Lower leg skin (tissue), 3 donors: ENCODE data around the gene SPATA13.

Experiments
- CTCF ChIP-seq, 3 donors: fragments of 450-650 bp; IDR thresholded peaks; one replicate each; pipeline ENCODE4 v1.5.1; 2016; ENCODE audit warnings: antibody characterized with exemption in 3 of 3, mild to moderate bottlenecking in 3 of 3, moderate library complexity in 2 of 3
- POLR2A ChIP-seq, 2 donors: fragments of 450-650 bp; IDR thresholded peaks; one replicate each; pipeline ENCODE4 v1.6.1; 2016 to 2017; ENCODE audit warnings: antibody characterized with exemption in 2 of 2, mild to moderate bottlenecking in 1 of 2, moderate library complexity in 1 of 2

GRCh38 chr13:24348797-24349515 lies 188.4 kb downstream of the SPATA13 start:
- TF ChIP-seq CTCF (IDR thresholded peaks at IDR 0.05) (no peak), POLR2A (IDR thresholded peaks at IDR 0.05) (no peak)
